ENCODE data around the gene LRRC49.
"Not testable (repeated sequence)": the region's sequence is repeated elsewhere in the genome, so short reads cannot be mapped to it uniquely, and the experiment has no call there.

LRRC49 gene

DNA sequence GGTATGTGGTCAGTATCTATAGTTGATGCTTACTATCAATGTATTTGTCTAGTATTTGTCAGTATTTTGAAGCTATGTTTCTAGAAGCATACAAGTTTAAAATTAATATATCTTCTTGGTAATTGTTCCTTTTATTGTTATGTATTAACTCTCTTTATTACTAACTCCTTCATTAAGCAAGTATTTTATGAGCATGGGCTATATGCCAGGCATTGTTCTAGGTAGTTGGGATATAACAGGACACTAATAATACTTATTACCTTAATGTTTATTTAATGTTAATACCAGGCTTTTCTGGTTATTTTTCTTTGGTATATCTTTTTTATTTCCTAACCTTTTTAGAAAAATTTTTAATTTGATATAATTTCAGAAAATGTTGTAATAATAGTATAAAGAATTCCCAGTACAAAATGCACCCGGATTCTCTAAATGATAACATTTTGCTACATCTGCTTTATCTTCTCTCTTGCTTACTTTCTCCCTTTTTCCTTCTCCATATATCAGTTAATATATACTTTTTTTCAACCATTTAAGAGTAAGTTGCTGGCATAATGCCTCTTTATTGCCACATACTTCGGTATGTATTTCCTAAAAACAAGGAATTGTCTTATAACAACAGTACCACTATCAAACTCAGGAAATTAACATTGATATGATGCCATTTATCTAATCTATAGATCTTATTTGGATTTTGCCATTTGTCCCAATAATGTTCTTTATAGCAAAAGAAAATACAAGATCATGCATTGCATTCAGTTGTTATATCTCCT, 30.9 kb downstream of the LRRC49 start:
- Histone ChIP-seq H3K36me3 (ENCODE audit: control insufficient read depth, low read length) (no peaks in the 10 kb centered on the region), H3F3A (ENCODE audit: control insufficient read depth, insufficient read depth) (no peaks in the 10 kb centered on the region), H4K20me1 (ENCODE audit: control insufficient read depth, insufficient read depth, low read depth, low read length) (no peaks in the 10 kb centered on the region), H3K4me2 (ENCODE audit: low read length) (no peak overlapping the region), H3K4me1 (ENCODE audit: control insufficient read depth, low read length) (no peaks in the 10 kb centered on the region), H3K27me3 (ENCODE audit: control insufficient read depth, low read length) (peaks cover 2% of the 10 kb centered on the region), H3K27ac (ENCODE audit: low read depth, low read length) (no peak overlapping the region), H3K9me2 (replicated peaks; ENCODE audit: control insufficient read depth, low read length) (no peaks in the 10 kb centered on the region), H3K4me3 (ENCODE audit: low read length) (no peak overlapping the region), H3K79me2 (ENCODE audit: control insufficient read depth, low read length) (no peaks in the 10 kb centered on the region), H3K9me3 (ENCODE audit: control insufficient read depth, insufficient read depth, low read length) (no peaks in the 10 kb centered on the region)
- TF ChIP-seq, protein P1, sequence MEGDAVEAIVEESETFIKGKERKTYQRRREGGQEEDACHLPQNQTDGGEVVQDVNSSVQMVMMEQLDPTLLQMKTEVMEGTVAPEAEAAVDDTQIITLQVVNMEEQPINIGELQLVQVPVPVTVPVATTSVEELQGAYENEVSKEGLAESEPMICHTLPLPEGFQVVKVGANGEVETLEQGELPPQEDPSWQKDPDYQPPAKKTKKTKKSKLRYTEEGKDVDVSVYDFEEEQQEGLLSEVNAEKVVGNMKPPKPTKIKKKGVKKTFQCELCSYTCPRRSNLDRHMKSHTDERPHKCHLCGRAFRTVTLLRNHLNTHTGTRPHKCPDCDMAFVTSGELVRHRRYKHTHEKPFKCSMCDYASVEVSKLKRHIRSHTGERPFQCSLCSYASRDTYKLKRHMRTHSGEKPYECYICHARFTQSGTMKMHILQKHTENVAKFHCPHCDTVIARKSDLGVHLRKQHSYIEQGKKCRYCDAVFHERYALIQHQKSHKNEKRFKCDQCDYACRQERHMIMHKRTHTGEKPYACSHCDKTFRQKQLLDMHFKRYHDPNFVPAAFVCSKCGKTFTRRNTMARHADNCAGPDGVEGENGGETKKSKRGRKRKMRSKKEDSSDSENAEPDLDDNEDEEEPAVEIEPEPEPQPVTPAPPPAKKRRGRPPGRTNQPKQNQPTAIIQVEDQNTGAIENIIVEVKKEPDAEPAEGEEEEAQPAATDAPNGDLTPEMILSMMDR (IDR thresholded peaks at IDR 0.05; ENCODE audit: low read depth, low read length, poor library complexity, severe bottlenecking): no peak
- no peak for TF ChIP-seq EZH2phosphoT487 (IDR thresholded peaks at IDR 0.05; ENCODE audit: borderline replicate concordance, low read length)

DNA sequence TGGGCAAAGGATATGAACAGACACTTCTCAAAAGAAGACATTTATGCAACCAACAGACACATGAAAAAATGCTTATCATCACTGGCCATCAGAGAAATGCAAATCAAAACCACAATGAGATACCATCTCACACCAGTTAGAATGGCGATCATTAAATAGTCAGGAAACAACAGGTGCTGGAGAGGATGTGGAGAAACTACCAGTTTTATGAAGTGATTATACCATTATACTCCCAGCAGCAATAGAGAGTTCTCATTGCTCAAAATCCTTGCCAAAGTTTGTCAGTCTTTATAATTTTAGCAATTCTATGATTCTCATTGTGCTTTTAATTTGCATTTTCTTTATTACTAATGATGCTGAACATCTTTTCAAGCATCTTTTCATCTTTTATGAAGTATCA, 34.3 kb downstream of the LRRC49 start:
- not testable (repeated sequence) for H3K36me3 ChIP-seq (ENCODE audit: control insufficient read depth, low read length); H4K20me1 ChIP-seq (ENCODE audit: control insufficient read depth, insufficient read depth, low read depth, low read length)

DNA sequence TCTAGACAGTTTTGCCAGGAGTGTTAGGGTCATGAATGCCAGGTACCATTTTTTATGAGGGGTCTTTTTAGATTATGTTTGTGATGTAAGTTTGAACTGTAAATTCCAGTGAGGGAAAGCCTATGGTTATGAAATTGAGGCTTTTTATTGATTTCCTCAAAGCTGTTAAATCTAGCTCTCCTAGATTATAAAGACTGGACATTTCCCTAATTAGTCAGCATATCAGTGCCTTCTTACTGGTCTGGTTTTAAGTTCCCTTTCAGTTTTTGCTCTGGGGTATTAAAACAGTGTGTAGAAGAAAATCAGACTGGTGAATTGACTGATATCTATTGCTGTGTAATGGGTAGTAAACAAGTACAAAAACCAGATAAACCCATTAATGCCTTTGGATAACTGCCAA, 39.2 kb downstream of the LRRC49 start:
- no peaks in the 10 kb centered on the region for H3K4me1 ChIP-seq (ENCODE audit: control insufficient read depth, low read length)
- no peaks in the 10 kb centered on the region for H3K9me2 ChIP-seq (replicated peaks; ENCODE audit: control insufficient read depth, low read length)
- H3F3A ChIP-seq (ENCODE audit: control insufficient read depth, insufficient read depth): no peaks in the 10 kb centered on the region
- H3K27me3 ChIP-seq (ENCODE audit: control insufficient read depth, low read length): no peaks in the 10 kb centered on the region
- no peaks in the 10 kb centered on the region for H3K36me3 ChIP-seq (ENCODE audit: control insufficient read depth, low read length)
- no peak overlapping the region for H3K27ac ChIP-seq (ENCODE audit: low read depth, low read length)
- no peaks in the 10 kb centered on the region for H3K9me3 ChIP-seq (ENCODE audit: control insufficient read depth, insufficient read depth, low read length)
- no peak for TF ChIP-seq EZH2phosphoT487 (IDR thresholded peaks at IDR 0.05; ENCODE audit: borderline replicate concordance, low read length)
- TF ChIP-seq, protein P1 (IDR thresholded peaks at IDR 0.05; ENCODE audit: low read depth, low read length, poor library complexity, severe bottlenecking): no peak
- H3K79me2 ChIP-seq (ENCODE audit: control insufficient read depth, low read length): no peaks in the 10 kb centered on the region
- H4K20me1 ChIP-seq (ENCODE audit: control insufficient read depth, insufficient read depth, low read depth, low read length): no peaks in the 10 kb centered on the region
- H3K4me3 ChIP-seq (ENCODE audit: low read length): no peak overlapping the region
- H3K4me2 ChIP-seq (ENCODE audit: low read length): no peak overlapping the region

More for the DNA sequence above, 34.3 kb downstream of the LRRC49 start:
- not testable (repeated sequence) for H3K4me1 ChIP-seq (ENCODE audit: control insufficient read depth, low read length); H3K4me3 ChIP-seq (ENCODE audit: low read length); H3K79me2 ChIP-seq (ENCODE audit: control insufficient read depth, low read length); H3K9me3 ChIP-seq (ENCODE audit: control insufficient read depth, insufficient read depth, low read length); H3F3A ChIP-seq (ENCODE audit: control insufficient read depth, insufficient read depth); H3K4me2 ChIP-seq (ENCODE audit: low read length); H3K27me3 ChIP-seq (ENCODE audit: control insufficient read depth, low read length); H3K27ac ChIP-seq (ENCODE audit: low read depth, low read length); H3K9me2 ChIP-seq (replicated peaks; ENCODE audit: control insufficient read depth, low read length)

DNA sequence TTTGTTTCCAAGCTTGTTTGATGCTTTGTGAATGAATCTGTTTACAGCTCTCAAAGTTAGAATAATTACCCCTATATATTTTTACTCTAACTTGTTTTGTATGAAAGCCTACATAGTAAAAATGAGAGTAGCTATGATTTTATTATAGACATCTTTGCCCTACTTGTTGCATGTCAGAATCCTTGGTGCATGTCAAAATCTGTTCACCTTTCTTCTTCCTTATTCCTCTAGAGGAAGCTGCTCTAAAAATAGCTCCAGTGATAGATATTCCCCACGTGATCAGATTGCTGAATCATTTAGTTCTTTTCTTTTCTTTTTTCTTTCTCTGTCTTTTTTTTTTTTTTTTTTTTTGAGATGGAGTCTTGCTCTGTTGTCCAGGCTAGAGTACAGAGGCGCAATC, 39.8 kb downstream of the LRRC49 start:
- Histone ChIP-seq H3K4me3 (ENCODE audit: low read length) (no peak overlapping the region), H3K4me1 (ENCODE audit: control insufficient read depth, low read length) (no peaks in the 10 kb centered on the region), H3K9me2 (replicated peaks; ENCODE audit: control insufficient read depth, low read length) (no peaks in the 10 kb centered on the region), H3K27ac (ENCODE audit: low read depth, low read length) (no peak overlapping the region), H3K36me3 (ENCODE audit: control insufficient read depth, low read length) (no peaks in the 10 kb centered on the region), H3K4me2 (ENCODE audit: low read length) (no peak overlapping the region), H3K79me2 (ENCODE audit: control insufficient read depth, low read length) (no peaks in the 10 kb centered on the region), H3F3A (ENCODE audit: control insufficient read depth, insufficient read depth) (no peaks in the 10 kb centered on the region), H4K20me1 (ENCODE audit: control insufficient read depth, insufficient read depth, low read depth, low read length) (no peaks in the 10 kb centered on the region), H3K9me3 (ENCODE audit: control insufficient read depth, insufficient read depth, low read length) (no peaks in the 10 kb centered on the region), H3K27me3 (ENCODE audit: control insufficient read depth, low read length) (no peaks in the 10 kb centered on the region)
- no peak for TF ChIP-seq EZH2phosphoT487 (IDR thresholded peaks at IDR 0.05; ENCODE audit: borderline replicate concordance, low read length)
- TF ChIP-seq, protein P1 (IDR thresholded peaks at IDR 0.05; ENCODE audit: low read depth, low read length, poor library complexity, severe bottlenecking): no peak
